Measurements from ENCODE around the gene GLT8D1.
A peak's percentile ranks its signal among the peaks of the same experiment; 100 is the strongest.

The GLT8D1 gene

DNA sequence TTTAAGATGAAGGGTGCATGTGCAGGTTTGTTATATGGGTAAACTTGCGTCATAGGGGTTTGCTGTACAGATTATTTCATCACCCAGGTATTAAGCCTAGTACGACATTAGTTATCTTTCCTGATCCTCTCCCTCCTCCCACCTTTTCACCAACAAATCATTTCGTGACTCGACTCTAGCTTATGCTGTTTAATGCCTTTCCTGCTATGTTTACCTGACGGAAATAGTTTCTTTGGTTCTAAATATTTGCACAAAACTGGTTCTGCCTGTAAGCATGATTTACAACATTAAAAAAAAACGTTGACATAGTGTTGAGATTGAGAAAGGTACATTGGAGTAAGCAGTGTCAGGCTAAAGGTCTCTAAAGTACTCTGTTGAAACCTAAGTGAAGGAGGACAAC lies 17.3 kb downstream of the GLT8D1 start:
- in situ Hi-C loops (cut with HindIII; ENCODE audit: low pct_ligation_motif_present, low sequenced_read_pairs), result no loop called here
- TF ChIP-seq, protein P1, sequence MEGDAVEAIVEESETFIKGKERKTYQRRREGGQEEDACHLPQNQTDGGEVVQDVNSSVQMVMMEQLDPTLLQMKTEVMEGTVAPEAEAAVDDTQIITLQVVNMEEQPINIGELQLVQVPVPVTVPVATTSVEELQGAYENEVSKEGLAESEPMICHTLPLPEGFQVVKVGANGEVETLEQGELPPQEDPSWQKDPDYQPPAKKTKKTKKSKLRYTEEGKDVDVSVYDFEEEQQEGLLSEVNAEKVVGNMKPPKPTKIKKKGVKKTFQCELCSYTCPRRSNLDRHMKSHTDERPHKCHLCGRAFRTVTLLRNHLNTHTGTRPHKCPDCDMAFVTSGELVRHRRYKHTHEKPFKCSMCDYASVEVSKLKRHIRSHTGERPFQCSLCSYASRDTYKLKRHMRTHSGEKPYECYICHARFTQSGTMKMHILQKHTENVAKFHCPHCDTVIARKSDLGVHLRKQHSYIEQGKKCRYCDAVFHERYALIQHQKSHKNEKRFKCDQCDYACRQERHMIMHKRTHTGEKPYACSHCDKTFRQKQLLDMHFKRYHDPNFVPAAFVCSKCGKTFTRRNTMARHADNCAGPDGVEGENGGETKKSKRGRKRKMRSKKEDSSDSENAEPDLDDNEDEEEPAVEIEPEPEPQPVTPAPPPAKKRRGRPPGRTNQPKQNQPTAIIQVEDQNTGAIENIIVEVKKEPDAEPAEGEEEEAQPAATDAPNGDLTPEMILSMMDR (IDR thresholded peaks at IDR 0.05; ENCODE audit: low read depth, low read length, missing control alignments), result no peak
- Histone ChIP-seq H3K27ac (no peak overlapping the region), H3K27me3 (replicated peaks) (no peaks in the 10 kb centered on the region), H3K36me3 (replicated peaks) (peaks cover 62% of the 10 kb centered on the region), H3K4me3 (ENCODE audit: low read depth, low read length) (no peak overlapping the region)
- DNase-seq, result no peak

DNA sequence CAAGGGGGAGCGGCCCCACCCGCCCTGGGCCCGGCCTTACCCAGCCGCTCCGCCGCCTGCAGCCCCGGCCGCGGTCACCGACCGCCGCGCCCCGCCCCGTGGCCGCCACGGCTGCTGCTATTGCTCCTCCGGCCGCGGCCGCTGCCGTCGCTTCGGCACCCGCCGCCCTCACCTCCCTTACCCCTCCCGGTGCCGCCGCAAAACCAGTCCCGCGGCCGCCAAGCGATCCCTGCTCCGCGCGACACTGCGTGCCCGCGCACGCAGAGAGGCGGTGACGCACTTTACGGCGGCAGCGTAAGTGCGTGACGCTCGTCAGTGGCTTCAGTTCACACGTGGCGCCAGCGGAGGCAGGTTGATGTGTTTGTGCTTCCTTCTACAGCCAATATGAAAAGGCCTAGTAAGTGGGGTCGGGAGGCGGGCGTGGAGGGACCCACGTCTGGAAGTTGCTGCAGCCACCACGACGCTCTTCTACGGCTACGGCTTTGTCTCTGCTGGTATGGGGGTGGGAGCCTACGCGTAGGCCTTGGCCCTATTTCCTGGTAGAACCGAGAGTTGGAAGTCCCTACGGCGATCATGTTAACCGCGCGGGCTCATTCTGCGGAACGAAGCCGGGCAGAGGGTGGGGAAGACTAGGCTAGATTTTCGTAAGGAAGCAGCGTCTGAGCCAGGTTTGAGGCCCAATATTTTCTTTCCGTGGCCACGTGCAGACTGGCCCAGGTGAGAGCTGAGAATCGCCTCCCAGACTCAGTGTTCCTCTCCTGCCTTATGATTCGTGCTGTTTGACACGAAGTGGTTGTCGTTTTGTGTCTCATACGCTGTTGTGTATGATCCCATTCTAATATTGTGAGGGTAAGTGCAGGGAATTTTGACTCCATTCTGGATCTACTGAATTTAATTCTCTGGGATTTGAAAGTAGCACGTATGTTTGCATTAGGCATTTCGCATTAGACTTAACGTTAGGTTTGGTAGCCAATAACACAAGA lies 19.6 kb downstream of the GLT8D1 start, which contains the start of the genes GNL3 and PBRM1:
GNL3 (plus strand) TSS at position 324 of the 983 bp plus-strand sequence; CDS start at position 385, 61 bp downstream.
PBRM1 (minus strand) TSS at position 205 of the 983 bp plus-strand sequence.
- in situ Hi-C loops (cut with HindIII; ENCODE audit: low pct_ligation_motif_present, low sequenced_read_pairs), result no loop called here
- peak within 1 kb of the TSS; percentile 89 for H3K4me3 ChIP-seq (ENCODE audit: low read depth, low read length)
- H3K27me3 ChIP-seq (replicated peaks), result no peaks in the 10 kb centered on the region
- TF ChIP-seq, protein P1 (IDR thresholded peaks at IDR 0.05; ENCODE audit: low read depth, low read length, missing control alignments), result no peak
- peak; percentile 91 for DNase-seq
- peak within 1 kb of the TSS; percentile 95 for H3K27ac ChIP-seq
- peaks cover 40% of the 10 kb centered on the region for H3K36me3 ChIP-seq (replicated peaks)

DNA sequence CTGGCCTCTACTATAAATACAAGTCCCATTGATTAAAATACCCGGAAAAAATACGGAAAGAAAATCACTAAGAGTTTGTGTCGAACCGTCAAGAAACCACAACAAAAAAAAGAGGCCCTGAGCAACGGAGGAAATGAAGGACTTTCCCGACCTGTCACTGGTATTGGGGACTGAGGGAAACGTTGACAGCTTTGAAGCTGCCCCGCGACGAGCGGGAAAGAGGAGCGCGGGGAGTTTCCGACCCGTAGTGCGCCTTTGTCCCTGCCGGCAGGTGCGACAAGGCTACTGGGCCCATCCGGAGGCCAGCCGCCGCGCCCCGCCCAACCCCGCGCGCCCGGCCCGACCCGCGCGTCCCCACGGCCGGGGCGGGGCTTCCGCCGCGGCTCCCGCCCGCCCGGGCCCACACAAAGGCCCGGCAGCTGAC lies 20.3 kb downstream of the GLT8D1 start:
- no peak for DNase-seq
- TF ChIP-seq, protein P1 (IDR thresholded peaks at IDR 0.05; ENCODE audit: low read depth, low read length, missing control alignments), result no peak
- no peaks in the 10 kb centered on the region for H3K27me3 ChIP-seq (replicated peaks)
- H3K36me3 ChIP-seq (replicated peaks), result peaks cover 38% of the 10 kb centered on the region
- in situ Hi-C loops (cut with HindIII; ENCODE audit: low pct_ligation_motif_present, low sequenced_read_pairs), result no loop called here
- peak overlapping the region; percentile 95 for H3K27ac ChIP-seq
- peak overlapping the region; percentile 89 for H3K4me3 ChIP-seq (ENCODE audit: low read depth, low read length)

DNA sequence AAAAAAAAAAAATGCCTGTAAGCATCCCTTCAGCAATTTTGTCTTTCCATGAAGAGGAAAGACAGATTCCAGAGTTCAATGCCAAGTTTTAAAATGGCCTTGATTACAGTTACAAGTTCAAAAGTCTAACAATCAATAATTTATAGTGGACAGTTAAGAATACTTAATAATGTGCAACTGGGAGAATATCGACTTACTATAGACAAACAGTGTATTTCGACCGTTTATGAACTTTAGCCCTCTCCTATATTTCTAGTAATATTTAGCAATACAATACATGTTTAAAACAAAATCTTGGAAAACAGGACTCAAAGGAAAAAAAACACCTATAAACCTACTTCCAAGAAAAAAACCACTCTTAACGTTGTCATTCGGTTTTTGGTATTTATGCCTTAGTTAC lies 21.4 kb downstream of the GLT8D1 start:
- Histone ChIP-seq H3K27me3 (replicated peaks) (no peaks in the 10 kb centered on the region), H3K36me3 (replicated peaks) (peaks cover 30% of the 10 kb centered on the region), H3K4me3 (ENCODE audit: low read depth, low read length) (peak overlapping the region; percentile 89), H3K27ac (no peak overlapping the region)
- no peak for DNase-seq
- TF ChIP-seq, protein P1 (IDR thresholded peaks at IDR 0.05; ENCODE audit: low read depth, low read length, missing control alignments), result no peak
- in situ Hi-C loops (cut with HindIII; ENCODE audit: low pct_ligation_motif_present, low sequenced_read_pairs), result no loop called here

DNA sequence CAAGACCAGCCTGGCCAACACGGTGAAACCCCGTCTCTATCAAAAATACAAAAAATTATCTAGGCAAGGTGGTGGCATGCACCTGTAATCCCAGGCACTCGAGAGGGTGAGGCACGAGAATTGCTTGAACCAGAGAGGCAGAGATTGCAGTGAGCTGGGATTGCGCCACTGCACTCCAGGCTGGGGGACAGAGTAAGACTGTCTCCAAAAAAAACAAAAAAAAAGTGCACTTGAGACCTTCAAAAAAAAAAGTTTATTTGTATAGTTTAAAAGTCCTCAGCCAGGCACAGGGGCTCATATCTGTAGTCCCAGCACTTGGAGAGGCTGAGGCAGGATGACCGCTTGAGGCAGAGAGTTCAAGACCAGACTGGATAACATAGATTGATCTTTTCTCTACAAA lies 22.0 kb downstream of the GLT8D1 start:
- Histone ChIP-seq H3K27ac (no peak overlapping the region), H3K27me3 (replicated peaks) (no peaks in the 10 kb centered on the region), H3K36me3 (replicated peaks) (peaks cover 30% of the 10 kb centered on the region), H3K4me3 (ENCODE audit: low read depth, low read length) (no peak overlapping the region)
- TF ChIP-seq, protein P1 (IDR thresholded peaks at IDR 0.05; ENCODE audit: low read depth, low read length, missing control alignments), result no peak
- no peak for DNase-seq
- in situ Hi-C loops (cut with HindIII; ENCODE audit: low pct_ligation_motif_present, low sequenced_read_pairs), result no loop called here

Data from brain microvascular endothelial cell (primary cell).